ENCODE measurements around the gene ORC1. TPM values are rescaled to one million over a fixed set of nuclear protein-coding genes. Genes with fewer than 3 reads are reported as not detected.
A peak's percentile ranks its signal among the peaks of the same experiment; 100 is the strongest.

The ORC1 gene
- total RNA-seq, 1 experiment from 2014 or later, result 45.2 TPM

GRCh38 chr1:52365746-52366516 lies 38.3 kb downstream of the ORC1 start, which contains the start of gene CC2D1B (continued):
- TF ChIP-seq NR3C1 (CRISPR knock-in tag; conservative IDR thresholded peaks at IDR 0.05; ENCODE audit: low read depth) (no peak), HMGXB4 (CRISPR knock-in tag; IDR thresholded peaks at IDR 0.05) (peak; percentile 84; the same call in 1 of the 2 replicates), CREB1 (CRISPR knock-in tag; IDR thresholded peaks at IDR 0.05) (0 out of 2 replicates have a peak, but pooled peaks have one; percentile 61), NFATC4 (CRISPR knock-in tag; IDR thresholded peaks at IDR 0.05) (no peak), JUN (CRISPR knock-in tag; IDR thresholded peaks at IDR 0.05) (no peak), SMAD4 (CRISPR knock-in tag; IDR thresholded peaks at IDR 0.05) (no peak), MAX (CRISPR knock-in tag; IDR thresholded peaks at IDR 0.05) (peak; percentile 93), NR1H2 (CRISPR knock-in tag; IDR thresholded peaks at IDR 0.05) (no peak), ZNF232 (CRISPR knock-in tag; IDR thresholded peaks at IDR 0.05) (peak; percentile 83), ZNF423 (CRISPR knock-in tag; IDR thresholded peaks at IDR 0.05) (peak; percentile 54), TEAD1 (CRISPR knock-in tag; IDR thresholded peaks at IDR 0.05) (peak; percentile 66; the same call in 1 of the 2 replicates), ZNF396 (CRISPR knock-in tag; IDR thresholded peaks at IDR 0.05; ENCODE audit: borderline replicate concordance) (no peak), PRDM15 (CRISPR knock-in tag; IDR thresholded peaks at IDR 0.05) (no peak), TCF7 (CRISPR knock-in tag; IDR thresholded peaks at IDR 0.05; ENCODE audit: low read depth) (no peak), CREM (CRISPR knock-in tag; IDR thresholded peaks at IDR 0.05) (no peak), EMX1 (CRISPR knock-in tag; IDR thresholded peaks at IDR 0.05) (no peak), GABPB1 (CRISPR knock-in tag; IDR thresholded peaks at IDR 0.05) (peak; percentile 22; the same call in 1 of the 2 replicates), HMGA2 (CRISPR knock-in tag; IDR thresholded peaks at IDR 0.05) (no peak), FOXP1 (CRISPR knock-in tag; IDR thresholded peaks at IDR 0.05; ENCODE audit: borderline replicate concordance) (peak; percentile 88), IRF2 (CRISPR knock-in tag; IDR thresholded peaks at IDR 0.05; ENCODE audit: borderline replicate concordance, low read depth) (no peak), ATF1 (CRISPR knock-in tag; IDR thresholded peaks at IDR 0.05) (no peak), ZNF138 (CRISPR knock-in tag; conservative IDR thresholded peaks at IDR 0.05) (no peak), FOXJ3 (CRISPR knock-in tag; IDR thresholded peaks at IDR 0.05; ENCODE audit: borderline replicate concordance) (no peak)
- TF ChIP-seq, protein P1, sequence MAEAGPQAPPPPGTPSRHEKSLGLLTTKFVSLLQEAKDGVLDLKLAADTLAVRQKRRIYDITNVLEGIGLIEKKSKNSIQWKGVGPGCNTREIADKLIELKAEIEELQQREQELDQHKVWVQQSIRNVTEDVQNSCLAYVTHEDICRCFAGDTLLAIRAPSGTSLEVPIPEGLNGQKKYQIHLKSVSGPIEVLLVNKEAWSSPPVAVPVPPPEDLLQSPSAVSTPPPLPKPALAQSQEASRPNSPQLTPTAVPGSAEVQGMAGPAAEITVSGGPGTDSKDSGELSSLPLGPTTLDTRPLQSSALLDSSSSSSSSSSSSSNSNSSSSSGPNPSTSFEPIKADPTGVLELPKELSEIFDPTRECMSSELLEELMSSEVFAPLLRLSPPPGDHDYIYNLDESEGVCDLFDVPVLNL (CRISPR knock-in tag; IDR thresholded peaks at IDR 0.05; ENCODE audit: borderline replicate concordance, low read depth), result no peak
- TF ChIP-seq, protein P2, sequence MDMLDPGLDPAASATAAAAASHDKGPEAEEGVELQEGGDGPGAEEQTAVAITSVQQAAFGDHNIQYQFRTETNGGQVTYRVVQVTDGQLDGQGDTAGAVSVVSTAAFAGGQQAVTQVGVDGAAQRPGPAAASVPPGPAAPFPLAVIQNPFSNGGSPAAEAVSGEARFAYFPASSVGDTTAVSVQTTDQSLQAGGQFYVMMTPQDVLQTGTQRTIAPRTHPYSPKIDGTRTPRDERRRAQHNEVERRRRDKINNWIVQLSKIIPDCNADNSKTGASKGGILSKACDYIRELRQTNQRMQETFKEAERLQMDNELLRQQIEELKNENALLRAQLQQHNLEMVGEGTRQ (CRISPR knock-in tag; IDR thresholded peaks at IDR 0.05), result peak; percentile 100
- TF ChIP-seq, protein P3, sequence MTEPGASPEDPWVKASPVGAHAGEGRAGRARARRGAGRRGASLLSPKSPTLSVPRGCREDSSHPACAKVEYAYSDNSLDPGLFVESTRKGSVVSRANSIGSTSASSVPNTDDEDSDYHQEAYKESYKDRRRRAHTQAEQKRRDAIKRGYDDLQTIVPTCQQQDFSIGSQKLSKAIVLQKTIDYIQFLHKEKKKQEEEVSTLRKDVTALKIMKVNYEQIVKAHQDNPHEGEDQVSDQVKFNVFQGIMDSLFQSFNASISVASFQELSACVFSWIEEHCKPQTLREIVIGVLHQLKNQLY (CRISPR knock-in tag; IDR thresholded peaks at IDR 0.05), result no peak
- TF ChIP-seq, protein P4, sequence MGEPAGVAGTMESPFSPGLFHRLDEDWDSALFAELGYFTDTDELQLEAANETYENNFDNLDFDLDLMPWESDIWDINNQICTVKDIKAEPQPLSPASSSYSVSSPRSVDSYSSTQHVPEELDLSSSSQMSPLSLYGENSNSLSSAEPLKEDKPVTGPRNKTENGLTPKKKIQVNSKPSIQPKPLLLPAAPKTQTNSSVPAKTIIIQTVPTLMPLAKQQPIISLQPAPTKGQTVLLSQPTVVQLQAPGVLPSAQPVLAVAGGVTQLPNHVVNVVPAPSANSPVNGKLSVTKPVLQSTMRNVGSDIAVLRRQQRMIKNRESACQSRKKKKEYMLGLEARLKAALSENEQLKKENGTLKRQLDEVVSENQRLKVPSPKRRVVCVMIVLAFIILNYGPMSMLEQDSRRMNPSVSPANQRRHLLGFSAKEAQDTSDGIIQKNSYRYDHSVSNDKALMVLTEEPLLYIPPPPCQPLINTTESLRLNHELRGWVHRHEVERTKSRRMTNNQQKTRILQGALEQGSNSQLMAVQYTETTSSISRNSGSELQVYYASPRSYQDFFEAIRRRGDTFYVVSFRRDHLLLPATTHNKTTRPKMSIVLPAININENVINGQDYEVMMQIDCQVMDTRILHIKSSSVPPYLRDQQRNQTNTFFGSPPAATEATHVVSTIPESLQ (CRISPR knock-in tag; IDR thresholded peaks at IDR 0.05), result no peak
- TF ChIP-seq, protein P5, sequence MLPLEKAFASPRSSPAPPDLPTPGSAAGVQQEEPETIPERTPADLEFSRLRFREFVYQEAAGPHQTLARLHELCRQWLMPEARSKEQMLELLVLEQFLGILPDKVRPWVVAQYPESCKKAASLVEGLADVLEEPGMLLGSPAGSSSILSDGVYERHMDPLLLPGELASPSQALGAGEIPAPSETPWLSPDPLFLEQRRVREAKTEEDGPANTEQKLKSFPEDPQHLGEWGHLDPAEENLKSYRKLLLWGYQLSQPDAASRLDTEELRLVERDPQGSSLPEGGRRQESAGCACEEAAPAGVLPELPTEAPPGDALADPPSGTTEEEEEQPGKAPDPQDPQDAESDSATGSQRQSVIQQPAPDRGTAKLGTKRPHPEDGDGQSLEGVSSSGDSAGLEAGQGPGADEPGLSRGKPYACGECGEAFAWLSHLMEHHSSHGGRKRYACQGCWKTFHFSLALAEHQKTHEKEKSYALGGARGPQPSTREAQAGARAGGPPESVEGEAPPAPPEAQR (CRISPR knock-in tag; IDR thresholded peaks at IDR 0.05), result no peak

Data from WTC11 (cell line).